GM21528 (cell line): ENCODE measurements around the gene FAM3B.

Experiments
- ATAC-seq: cut with Tn5 transposase; IDR thresholded peaks from one replicate; pipeline ENCODE4 v1.9.1; 2021; ENCODE audit warnings: mild to moderate bottlenecking, moderate library complexity; ENCODE audit not compliant: unreplicated experiment, low FRiP score

The FAM3B gene

DNA sequence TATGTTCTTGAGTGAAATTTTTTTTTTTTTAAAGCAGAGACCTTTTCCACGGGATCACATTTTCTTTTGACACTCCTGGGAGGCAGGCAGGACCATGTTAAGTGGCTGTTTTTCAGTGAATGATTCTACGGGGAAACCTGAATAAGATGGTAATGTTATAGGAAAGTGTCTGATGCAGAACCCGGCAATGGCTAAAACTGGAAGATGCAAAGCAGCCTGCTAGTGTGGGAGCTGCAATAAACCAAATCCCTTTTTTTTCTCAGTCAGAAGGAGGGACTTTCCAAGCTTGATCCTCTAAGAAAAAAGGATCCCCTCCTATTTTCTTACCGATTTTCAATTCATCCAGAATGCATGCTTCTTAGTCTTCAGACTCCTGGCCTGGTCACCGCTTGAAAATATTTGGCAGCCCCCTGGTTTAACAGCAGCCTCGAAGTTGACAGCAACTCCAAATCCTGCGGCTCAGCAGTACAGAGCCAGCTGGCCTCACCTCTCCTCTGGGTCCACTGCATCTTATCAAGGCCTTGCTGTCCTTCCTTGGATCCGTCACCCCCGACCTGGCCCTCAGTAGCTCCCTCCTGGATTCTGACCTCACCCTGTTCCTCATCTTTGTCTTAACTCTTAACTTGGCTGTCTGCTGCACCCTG lies 50.8 kb downstream of the FAM3B start:
- ATAC-seq, result peak; percentile 6

DNA sequence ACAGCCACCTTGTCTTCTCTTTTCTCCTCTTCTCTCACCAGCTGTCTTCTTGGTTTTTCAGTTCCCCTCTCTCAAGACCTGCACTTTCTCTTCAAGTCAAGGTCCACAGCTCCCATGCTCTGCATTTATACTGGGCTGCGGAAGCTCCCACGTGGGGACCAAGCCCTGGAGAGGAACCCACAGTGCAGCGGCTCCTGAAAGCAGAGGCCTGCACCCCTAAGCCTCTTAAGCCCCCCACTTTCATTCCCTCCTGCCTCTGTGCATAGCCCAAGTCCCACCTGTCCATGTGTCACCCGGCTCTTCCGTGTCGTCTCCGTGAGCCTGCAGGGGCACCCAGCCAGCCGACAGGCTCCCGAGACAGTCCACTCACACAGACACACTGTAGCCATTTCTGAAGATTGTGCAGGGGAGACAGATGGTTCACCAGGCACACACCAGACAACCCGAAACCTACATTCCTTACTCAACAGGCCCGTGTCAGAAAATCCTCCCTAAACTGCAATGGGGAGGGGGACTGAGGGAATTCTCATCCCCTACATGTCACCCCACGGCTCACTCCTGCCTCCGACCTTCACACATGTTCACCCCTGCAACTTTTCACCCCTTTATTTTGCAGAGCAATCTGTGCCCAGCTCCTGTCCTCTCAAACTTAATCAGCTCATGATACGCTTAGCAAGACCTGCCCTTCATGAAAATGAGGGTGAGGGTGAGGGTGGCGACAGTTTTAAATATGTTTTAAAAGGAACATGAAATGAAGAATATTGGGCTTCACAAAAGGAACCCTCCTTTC lies 51.5 kb downstream of the FAM3B start:
- ATAC-seq, result peak; percentile 71

GRCh38 chr21:41368735-41369104 lies 52.1 kb downstream of the FAM3B start:
- no peak for ATAC-seq

DNA sequence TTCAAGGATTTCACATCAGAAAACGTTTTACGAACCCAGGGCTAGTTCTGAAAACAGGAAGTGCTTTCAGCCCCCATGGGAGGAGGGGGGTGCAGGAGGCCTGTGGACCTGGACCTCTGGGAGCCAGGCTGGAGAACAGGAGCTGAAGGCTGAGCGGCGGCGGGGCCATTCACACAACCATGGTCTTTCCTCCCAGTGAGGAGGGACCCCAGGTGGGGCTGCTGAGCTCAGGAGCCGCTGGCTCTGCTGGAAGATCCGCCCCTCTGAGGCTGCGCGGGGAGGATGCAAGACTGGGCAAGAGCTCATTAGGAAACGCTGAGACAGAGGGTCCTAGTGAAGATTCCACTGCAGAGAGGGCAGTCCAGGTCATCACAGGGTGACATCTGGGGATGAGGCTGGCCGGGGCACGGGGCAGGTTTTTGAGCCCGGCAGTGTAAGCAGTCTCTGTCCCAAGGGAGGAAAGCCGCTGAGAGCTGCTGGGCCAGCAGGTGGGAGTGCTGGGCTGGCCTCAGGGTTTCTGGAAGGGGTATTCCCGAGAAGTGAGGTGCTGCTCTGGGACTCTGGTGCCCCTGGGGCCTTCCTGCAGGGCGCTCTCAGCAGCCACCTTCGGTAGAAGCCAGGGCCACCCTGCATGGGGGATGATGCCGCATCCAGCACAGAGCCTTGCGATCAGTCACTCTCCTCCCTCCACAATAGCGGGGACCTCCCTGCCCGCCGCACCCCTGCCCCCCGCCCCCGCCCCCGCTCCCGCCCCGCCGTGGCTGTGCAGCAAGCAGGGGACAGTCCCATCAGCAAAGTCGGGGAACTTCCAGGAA lies 52.7 kb downstream of the FAM3B start:
- no peak for ATAC-seq

DNA sequence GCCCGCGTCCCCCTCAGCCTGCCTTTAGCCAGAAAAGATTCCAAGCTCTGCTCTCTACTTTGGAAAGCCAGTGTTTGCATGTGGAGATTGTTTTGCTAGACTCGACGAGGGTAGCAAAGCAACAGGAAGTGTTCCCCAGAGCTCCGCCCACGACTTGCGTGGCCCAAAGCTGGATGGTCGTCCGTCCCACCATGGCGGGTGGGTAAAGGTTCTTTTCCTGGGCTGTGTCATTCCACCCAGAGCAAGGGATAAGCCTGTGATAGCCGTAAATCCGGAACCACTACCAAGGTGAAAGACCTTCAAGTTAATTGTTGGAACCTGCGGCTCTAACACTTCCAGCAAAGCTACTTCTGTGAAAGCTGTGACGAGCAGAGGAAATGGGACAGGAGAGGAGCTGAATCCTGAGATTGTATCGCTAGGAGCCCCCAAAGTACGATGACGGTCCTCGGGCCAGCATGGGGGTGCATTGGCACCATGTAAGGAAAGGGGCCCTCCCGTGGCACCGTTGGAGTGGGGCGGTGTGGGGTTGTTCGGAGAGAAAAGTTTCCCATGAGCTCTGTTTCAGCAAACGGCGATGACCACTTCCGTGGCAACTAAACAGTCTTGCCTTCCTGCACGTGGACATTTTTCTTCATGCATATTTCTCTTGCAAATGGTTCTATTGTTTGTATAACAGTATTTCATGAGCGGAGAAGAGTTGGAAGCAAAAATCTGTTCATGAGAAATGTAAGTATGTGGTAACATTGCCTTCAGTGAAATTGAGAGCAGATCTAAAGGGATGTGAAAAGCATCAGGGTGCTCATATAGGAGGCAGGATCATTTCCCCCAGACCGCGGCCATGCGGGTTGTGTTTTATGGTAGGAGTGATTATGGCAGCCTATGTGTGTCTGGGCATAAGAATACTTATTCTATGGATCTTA lies 53.6 kb downstream of the FAM3B start:
- no peak for ATAC-seq

DNA sequence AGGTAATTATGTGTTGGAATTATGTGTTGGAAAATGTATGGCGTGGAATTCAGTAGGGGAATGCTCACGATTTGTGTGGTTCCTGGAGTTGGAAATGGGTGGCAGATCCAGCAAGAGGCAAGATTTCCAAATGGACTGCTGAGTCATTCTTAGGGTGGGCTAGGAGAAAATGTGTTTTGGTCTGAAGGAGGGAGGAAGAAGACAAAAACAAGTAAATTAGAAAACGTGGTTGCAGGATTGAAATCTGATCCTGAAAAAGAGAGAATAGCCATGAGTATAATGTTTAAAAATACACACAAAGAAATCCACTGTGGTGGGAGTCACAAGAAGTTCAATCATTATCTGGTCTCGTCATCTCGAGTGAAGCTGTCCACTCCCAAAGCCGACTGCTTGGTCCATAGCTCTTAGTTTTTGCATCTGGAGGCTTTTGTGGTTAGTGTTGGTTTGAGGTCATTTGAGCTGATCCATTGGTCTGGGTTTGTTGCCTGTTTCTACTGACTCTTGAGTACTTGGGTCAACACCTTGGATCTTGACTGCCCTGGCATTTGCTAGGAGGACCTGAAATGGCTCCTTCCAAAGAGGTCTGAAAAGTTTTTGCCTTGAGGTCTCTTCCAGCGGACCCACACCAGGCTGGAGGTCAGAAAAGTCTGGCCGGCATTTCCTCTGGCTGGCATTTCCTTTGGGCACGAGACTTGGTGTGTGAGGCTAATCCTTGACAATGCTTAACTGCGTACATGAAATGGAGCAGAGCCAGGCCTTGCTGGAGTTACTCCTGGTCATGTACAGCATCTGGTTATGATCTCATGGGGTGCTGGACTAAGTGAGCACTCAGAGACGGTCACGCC lies 54.5 kb downstream of the FAM3B start:
- ATAC-seq, result no peak

DNA sequence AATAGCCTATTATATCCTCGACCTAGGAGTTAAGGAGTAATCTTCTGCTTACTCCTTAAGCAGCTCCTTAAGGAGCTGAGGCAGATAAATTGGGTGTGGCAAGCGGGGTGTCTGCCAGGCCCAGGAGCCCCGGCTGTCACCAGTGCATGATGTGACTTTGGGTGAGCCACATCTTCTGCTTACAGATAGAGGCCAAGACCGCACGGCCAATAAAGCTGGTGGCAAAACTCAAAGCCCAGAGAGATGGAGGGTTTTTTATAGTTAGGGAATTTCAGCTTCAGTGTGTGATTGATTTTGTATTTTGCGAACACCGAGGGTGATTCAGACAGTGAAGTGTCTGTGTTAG lies 55.1 kb downstream of the FAM3B start:
- no peak for ATAC-seq

DNA sequence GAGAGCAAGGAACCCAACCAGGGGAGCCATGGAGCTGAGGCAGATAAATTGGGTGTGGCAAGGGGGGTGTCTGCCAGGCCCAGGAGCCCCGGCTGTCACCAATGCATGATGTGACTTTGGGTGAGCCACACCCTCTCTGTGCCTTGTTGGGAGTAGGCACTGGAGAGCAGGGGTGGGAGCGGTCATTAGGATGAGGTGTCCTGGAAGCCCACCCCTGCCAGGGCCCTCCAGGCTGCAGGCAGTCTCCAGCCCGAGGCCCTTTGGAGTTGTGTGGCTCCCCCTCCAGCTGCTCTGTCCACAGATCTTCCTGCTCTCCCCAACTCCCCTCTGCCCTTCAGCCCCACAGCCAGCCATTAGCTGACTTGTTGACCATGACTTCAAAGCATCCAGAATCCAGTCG lies 56.7 kb downstream of the FAM3B start:
- no peak for ATAC-seq

DNA sequence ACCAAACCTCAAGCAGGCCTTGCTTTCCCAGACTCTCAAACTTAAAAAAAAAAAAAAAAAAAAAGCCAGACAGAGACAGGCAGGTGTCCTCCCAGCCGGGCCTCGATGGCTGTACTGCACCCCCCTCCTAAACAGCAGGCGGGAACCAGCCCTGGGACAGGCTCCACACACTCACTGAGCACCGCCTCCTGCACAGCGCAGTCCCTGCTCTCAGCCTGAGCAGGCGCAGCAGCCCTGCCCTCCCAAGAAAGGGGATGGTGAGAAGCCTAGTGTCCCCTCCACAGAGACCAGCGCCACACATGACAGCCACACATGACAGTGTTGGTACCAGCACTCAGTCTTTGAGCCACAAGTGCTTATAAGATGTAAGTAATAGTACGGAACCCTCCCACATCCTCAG lies 57.2 kb downstream of the FAM3B start:
- ATAC-seq, result no peak

DNA sequence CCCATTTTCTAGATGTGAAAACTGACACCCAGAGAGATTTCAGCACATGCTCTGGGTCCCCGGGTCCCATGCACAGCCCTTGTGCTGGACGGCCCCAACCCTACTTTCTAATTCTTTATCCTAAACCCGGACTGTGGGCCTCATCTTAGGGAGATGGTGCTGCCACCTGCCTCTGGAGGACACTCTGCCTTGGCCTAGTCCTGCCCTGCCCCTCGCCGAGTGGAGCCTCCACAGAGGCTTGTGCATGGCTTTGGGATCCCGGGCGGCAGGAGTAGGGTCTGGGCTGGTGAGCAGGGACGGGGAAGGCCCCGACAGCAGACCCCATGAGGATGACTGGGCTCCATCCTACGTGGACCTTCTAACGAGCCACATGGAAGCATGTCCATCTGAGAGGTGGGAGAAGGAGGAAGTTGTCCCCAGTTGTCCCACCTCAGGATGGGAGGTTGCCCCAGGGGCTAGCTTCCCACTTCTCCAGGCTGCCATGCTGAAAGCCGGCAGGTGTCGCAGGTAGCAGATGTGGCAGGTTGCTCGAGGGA lies 57.6 kb downstream of the FAM3B start:
- no peak for ATAC-seq

GRCh38 chr21:41374867-41375533 lies 58.4 kb downstream of the FAM3B start:
- no peak for ATAC-seq

DNA sequence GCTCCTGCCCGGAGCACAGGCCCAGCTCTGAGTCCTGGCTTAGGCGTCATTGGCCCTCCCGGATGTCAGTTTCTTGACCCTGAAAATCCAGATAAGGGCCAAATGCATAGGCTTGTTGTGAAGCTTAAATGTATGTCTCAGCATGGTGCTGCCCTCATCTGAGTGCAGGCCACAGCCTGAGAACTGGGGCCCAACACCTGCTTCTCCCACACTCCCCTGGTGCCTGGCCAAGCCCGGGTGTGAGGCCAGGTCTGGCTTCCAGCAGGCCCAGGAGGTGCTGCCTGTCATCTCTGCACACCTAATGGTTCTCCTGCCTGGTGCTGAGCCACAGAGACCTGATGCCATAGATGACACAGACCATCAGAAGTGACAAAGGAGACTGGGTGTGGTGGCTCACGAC lies 59.3 kb downstream of the FAM3B start:
- no peak for ATAC-seq

DNA sequence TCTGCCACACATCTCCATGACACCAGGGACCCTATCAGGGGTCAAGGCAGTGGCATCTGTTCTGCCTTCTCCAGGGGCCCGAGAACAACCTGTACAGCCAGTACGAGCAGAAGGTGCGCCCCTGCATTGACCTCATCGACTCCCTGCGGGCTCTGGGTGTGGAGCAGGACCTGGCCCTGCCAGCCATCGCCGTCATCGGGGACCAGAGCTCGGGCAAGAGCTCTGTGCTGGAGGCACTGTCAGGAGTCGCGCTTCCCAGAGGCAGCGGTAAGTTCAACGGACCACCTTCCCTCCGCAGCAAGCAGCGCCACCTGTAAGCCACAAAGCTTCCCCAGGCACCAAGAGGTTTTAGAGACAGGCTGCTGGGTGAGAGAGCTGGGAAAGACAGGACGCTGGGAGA lies 61.1 kb downstream of the FAM3B start:
- no peak for ATAC-seq

DNA sequence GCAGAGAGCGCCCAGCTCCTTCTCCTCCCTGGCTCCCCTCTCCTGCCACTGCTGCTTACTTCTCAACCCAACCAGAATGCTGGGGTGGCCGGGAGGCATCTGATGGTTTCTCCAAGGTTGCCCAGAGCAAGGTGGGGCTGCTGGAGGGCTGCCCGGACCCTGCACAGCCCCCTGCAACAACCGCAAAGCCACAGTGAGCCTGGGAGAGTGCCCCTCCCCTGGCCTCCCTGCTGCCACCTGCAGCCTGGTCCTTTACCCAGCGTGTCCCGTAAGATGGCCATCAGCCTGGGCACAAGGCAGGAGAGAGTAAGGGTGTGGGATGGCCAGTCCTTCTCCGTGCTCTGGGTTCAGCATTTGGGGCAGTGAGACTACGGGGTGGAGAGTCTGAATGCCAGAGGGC lies 62.2 kb downstream of the FAM3B start:
- no peak for ATAC-seq

DNA sequence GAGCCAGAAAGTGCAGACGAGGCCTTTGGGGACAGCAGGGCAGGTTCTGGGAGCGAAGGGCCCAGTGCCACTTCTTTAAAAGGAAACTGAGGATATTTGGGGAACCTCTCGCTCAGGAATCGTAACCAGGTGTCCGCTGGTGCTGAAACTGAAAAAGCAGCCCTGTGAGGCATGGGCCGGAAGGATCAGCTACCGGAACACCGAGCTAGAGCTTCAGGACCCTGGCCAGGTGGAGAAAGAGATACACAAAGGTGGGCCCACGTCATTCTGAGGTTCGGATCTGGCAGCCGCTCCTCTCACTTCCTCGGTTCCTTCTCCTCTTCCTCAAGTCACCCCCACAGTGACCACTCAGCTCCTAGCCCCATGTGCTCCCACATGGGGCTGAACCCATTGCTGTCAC lies 63.3 kb downstream of the FAM3B start:
- no peak for ATAC-seq

DNA sequence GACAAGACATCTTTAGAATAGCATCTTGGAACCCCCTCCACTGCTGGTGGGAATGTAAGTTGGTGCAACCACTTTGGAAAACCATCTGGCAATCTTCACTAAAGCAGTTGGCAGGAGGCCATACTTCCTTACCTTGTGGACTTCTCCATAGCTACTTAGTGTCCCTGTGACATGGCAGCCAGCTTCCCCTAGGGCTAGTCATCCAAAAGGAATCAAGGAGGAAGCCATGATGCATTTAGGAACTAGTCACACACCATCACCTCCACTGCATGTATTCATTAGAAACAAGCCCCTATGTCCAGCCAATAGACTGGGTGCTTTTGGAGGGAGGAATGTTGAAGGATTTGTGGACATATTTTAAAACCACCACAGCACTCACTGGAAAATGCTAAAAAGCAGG lies 65.1 kb downstream of the FAM3B start:
- no peak for ATAC-seq

GRCh38 chr21:41387042-41387819 lies 70.6 kb downstream of the FAM3B start:
- no peak for ATAC-seq

- no peak for ATAC-seq
Observed at GRCh38 chr21:41387824-41388223, 71.2 kb downstream of the FAM3B start.
